ENCODE results near the gene PTPRH. TPM values are rescaled to one million over a fixed set of nuclear protein-coding genes. Genes with fewer than 3 reads are reported as not detected.
A peak's percentile ranks its signal among the peaks of the same experiment; 100 is the strongest.

PTPRH gene
- total RNA-seq, 4 donors from 2014 or later: 31.2 to 176 (median 102) TPM

- DNase-seq: peak; percentile 91
- intact Hi-C loops (cut with DNase I; ENCODE audit: low total_unique reads) (no loop called here), in situ Hi-C loops (cut with MboI; ENCODE audit: low pct_ligation_motif_present in 1 of 4, low pct_unique_long_range_greater_than_20kb in 1 of 4, low sequenced_read_pairs in 3 of 4) (no loop called here)
- Histone ChIP-seq H3K9me3 (no peaks in the 10 kb centered on the region), H3K4me3 (no peak overlapping the region), H3K27me3 (peaks cover 87% of the 10 kb centered on the region), H3K4me1 (peaks cover 0 to 16% (median 5%) of the 10 kb centered on the region in 4 donors), H3K27ac (no peak overlapping the region), H3K36me3 (no peaks in the 10 kb centered on the region)
- 8% methylated on average over 11 of the region's 33 CpGs; no CpG with 5 or more reads in 1 of the 2 donors for WGBS, 2 donors (ENCODE audit: low coverage in 1 of 2)
- TF ChIP-seq CTCF (IDR thresholded peaks at IDR 0.05): peak; percentile 70 to 87 (median 84)
- TF ChIP-seq POLR2AphosphoS5 (IDR thresholded peaks at IDR 0.05): no peak
These were observed 48.9 kb downstream of the PTPRH start for GRCh38 chr19:55160128-55160985.

- Histone ChIP-seq H3K27me3 (peaks cover 80% of the 10 kb centered on the region), H3K4me3 (no peak overlapping the region), H3K4me1 (peaks cover 0 to 16% (median 5%) of the 10 kb centered on the region in 4 donors), H3K36me3 (no peaks in the 10 kb centered on the region), H3K27ac (no peak overlapping the region), H3K9me3 (no peaks in the 10 kb centered on the region)
- in situ Hi-C loops (cut with MboI; ENCODE audit: low pct_ligation_motif_present in 1 of 4, low pct_unique_long_range_greater_than_20kb in 1 of 4, low sequenced_read_pairs in 3 of 4): no loop called here
- no peak for TF ChIP-seq CTCF (IDR thresholded peaks at IDR 0.05)
- TF ChIP-seq EP300 (IDR thresholded peaks at IDR 0.05; ENCODE audit: low read depth): no peak
- no peak for TF ChIP-seq POLR2AphosphoS5 (IDR thresholded peaks at IDR 0.05)
- TF ChIP-seq POLR2A (IDR thresholded peaks at IDR 0.05): no peak
- 64 to 67% methylated on average over 6 to 17 of the region's 18 CpGs for WGBS, 2 donors (ENCODE audit: low coverage in 1 of 2)
- intact Hi-C loops (cut with DNase I; ENCODE audit: low total_unique reads): no loop called here
- DNase-seq: no peak
These were observed 50.2 kb downstream of the PTPRH start for GRCh38 chr19:55158848-55159749.

- TF ChIP-seq POLR2A (IDR thresholded peaks at IDR 0.05) (no peak), EP300 (IDR thresholded peaks at IDR 0.05; ENCODE audit: low read depth) (no peak), POLR2AphosphoS5 (IDR thresholded peaks at IDR 0.05) (no peak), CTCF (IDR thresholded peaks at IDR 0.05) (no peak)
- no peak for DNase-seq
- Histone ChIP-seq H3K27ac (no peak overlapping the region), H3K27me3 (peaks cover 80% of the 10 kb centered on the region), H3K9me3 (no peaks in the 10 kb centered on the region), H3K4me1 (peaks cover 0 to 16% (median 5%) of the 10 kb centered on the region in 4 donors), H3K36me3 (no peaks in the 10 kb centered on the region), H3K4me3 (no peak overlapping the region)
- intact Hi-C loops (cut with DNase I; ENCODE audit: low total_unique reads) (no loop called here), in situ Hi-C loops (cut with MboI; ENCODE audit: low pct_ligation_motif_present in 1 of 4, low pct_unique_long_range_greater_than_20kb in 1 of 4, low sequenced_read_pairs in 3 of 4) (no loop called here)
- WGBS, 2 donors (ENCODE audit: low coverage in 1 of 2): 50 to 63% methylated on average over 2 to 3 of the region's 4 CpGs
These were observed 50.9 kb downstream of the PTPRH start for GRCh38 chr19:55158423-55158822.

Measured in transverse colon (tissue), 4 donors.